Mucosa of descending colon (tissue), 3 donors: ENCODE data around the gene GET3. TPM values are rescaled to one million over a fixed set of nuclear protein-coding genes. Genes with fewer than 3 reads are reported as not detected.

ENCODE experiments used
- ATAC-seq: fragments of 200-7000 bp; cut with Tn5 transposase; one replicate; pipeline ENCODE4 v1.9.1; 2020; ENCODE audit warnings: mild to moderate bottlenecking, moderate library complexity
- DNase-seq, 3 donors: peaks; one replicate each; pipeline ENCODE4 v3.0.0-alpha.2; 2020
- H3K36me3 ChIP-seq: fragments of 200-600 bp; one replicate; pipeline ENCODE4 v1.8.0; 2021; ENCODE audit warnings: low read depth, mild to moderate bottlenecking
- H3K4me1 ChIP-seq: fragments of 200-600 bp; one replicate; pipeline ENCODE4 v1.8.0; 2021; ENCODE audit warnings: low read depth, mild to moderate bottlenecking
- H3K4me3 ChIP-seq: fragments of 200-600 bp; one replicate; pipeline ENCODE4 v1.8.0; 2021; ENCODE audit warnings: mild to moderate bottlenecking
- H3K9me3 ChIP-seq: fragments of 200-600 bp; one replicate; pipeline ENCODE4 v1.8.0; 2021; ENCODE audit warnings: mild to moderate bottlenecking
- CTCF ChIP-seq: fragments of 200-600 bp; IDR thresholded peaks from one replicate; pipeline ENCODE4 v1.8.0; 2022; ENCODE audit warnings: antibody characterized with exemption, mild to moderate bottlenecking
- intact Hi-C, 2 donors: fragments of 100-400 bp; cut with DNase I in 1 of 2; cut with micrococcal nuclease in 1 of 2; formaldehyde crosslinking; loops; one replicate each; pipeline versions ENCODE4 v1.11.0 to v1.11.1; 2022; cut with DNase I, micrococcal nuclease
- total RNA-seq, 3 donors: library from RNA; stranded (reverse); fragmentation: NEBNext Ultra II Directional in 2 of 3; extraction: Animal tissue kit (Norgen Biotek cat#: 25700) in 2 of 3; gene quantifications; one replicate each; pipeline versions ENCODE4 v1.2.1 to v1.2.4, GENCODE V29; 2021 to 2023
- donor health status: DM: no; HTN: no; CAD: no; lungs with moderate emphysema.
- donor health status: DM: no; HTN: no; CAD: no.
- donor health status: DM: no; HTN: yes; CAD: no.

Gene GET3
- total RNA-seq, 3 donors from 2014 or later: 44.8 to 70.5 (median 50.0) TPM

- H3K4me3 ChIP-seq: peak overlapping the region; percentile 43
- DNase-seq (no peak), ATAC-seq (no peak)
These were observed 596 bp downstream of the GET3 start for GRCh38 chr19:12737835-12738351.

GRCh38 chr19:12745166-12745897 lies 8.0 kb downstream of the GET3 start:
- TF ChIP-seq CTCF: no peak
- intact Hi-C loops: no loop called here
- DNase-seq: no peak
- H3K36me3 ChIP-seq: no peaks in the 10 kb centered on the region
- H3K4me3 ChIP-seq: no peak overlapping the region
- no peaks in the 10 kb centered on the region for H3K9me3 ChIP-seq
- peaks cover 8% of the 10 kb centered on the region for H3K4me1 ChIP-seq
- ATAC-seq: no peak

More at GRCh38 chr19:12737835-12738351, 596 bp downstream of the GET3 start:
- H3K9me3 ChIP-seq: no peaks in the 10 kb centered on the region
- no peak for TF ChIP-seq CTCF
- H3K4me1 ChIP-seq: peaks cover 23% of the 10 kb centered on the region
- no peaks in the 10 kb centered on the region for H3K36me3 ChIP-seq
- intact Hi-C loops: no loop called here

GRCh38 chr19:12748489-12748888 lies 11.2 kb downstream of the GET3 start:
- Histone ChIP-seq H3K9me3 (no peaks in the 10 kb centered on the region), H3K4me1 (peaks cover 13% of the 10 kb centered on the region), H3K4me3 (no peak overlapping the region), H3K36me3 (no peaks in the 10 kb centered on the region)
- intact Hi-C loops: no loop called here
- no peak for TF ChIP-seq CTCF
- no peak for ATAC-seq
- no peak for DNase-seq

GRCh38 chr19:12749938-12750521 lies 12.7 kb downstream of the GET3 start:
- intact Hi-C loops: no loop called here
- TF ChIP-seq CTCF: no peak
- Histone ChIP-seq H3K36me3 (no peaks in the 10 kb centered on the region), H3K4me3 (no peak overlapping the region), H3K9me3 (no peaks in the 10 kb centered on the region), H3K4me1 (peaks cover 13% of the 10 kb centered on the region)
- DNase-seq: peak; percentile 42 to 81 (median 68)
- ATAC-seq: peak; percentile 78

GRCh38 chr19:12750851-12751250 lies 13.6 kb downstream of the GET3 start:
- H3K36me3 ChIP-seq: no peaks in the 10 kb centered on the region
- TF ChIP-seq CTCF: no peak
- ATAC-seq (peak; percentile 1), DNase-seq (no peak)
- H3K9me3 ChIP-seq: no peaks in the 10 kb centered on the region
- H3K4me3 ChIP-seq: no peak overlapping the region
- H3K4me1 ChIP-seq: peaks cover 13% of the 10 kb centered on the region
- intact Hi-C loops: no loop called here
